H9 (cell line): ENCODE measurements around the gene LAMC1. TPM values are rescaled to one million over a fixed set of nuclear protein-coding genes. Genes with fewer than 3 reads are reported as not detected.

ENCODE experiments used
- DNase-seq: peaks from one replicate; pipeline ENCODE4 v3.0.0-alpha.2; 2017
- H2AFZ ChIP-seq: one replicate; pipeline ENCODE4 v1.6.1; 2013; ENCODE audit warnings: mild to moderate bottlenecking, low read length, control low read depth, moderate library complexity
- H2AK5ac ChIP-seq: 2 replicates; pipeline ENCODE4 v1.6.1; 2013; ENCODE audit warnings: low read length, control low read depth, mixed read lengths; ENCODE audit not compliant: insufficient read length
- H2BK120ac ChIP-seq: one replicate; pipeline ENCODE4 v1.6.1; 2013; ENCODE audit warnings: low read depth, mild to moderate bottlenecking, low read length, control low read depth, inconsistent platforms; ENCODE audit not compliant: poor library complexity, severe bottlenecking
- H2BK12ac ChIP-seq: 2 replicates; pipeline ENCODE4 v1.6.1; 2013; ENCODE audit warnings: low read length, control low read depth, mixed read lengths, low read depth; ENCODE audit not compliant: insufficient read length
- H2BK15ac ChIP-seq: 2 replicates; pipeline ENCODE4 v1.6.1; 2013; ENCODE audit warnings: low read depth, low read length, control low read depth
- H2BK20ac ChIP-seq: one replicate; pipeline ENCODE4 v1.6.1; 2013; ENCODE audit warnings: low read depth, mild to moderate bottlenecking, low read length, control low read depth, inconsistent platforms; ENCODE audit not compliant: poor library complexity, severe bottlenecking
- H2BK5ac ChIP-seq: 2 replicates; pipeline ENCODE4 v1.6.1; 2013; ENCODE audit warnings: low read length, control low read depth, mixed read lengths; ENCODE audit not compliant: insufficient read length
- H3K14ac ChIP-seq: 2 replicates; pipeline ENCODE4 v1.6.1; 2013; ENCODE audit warnings: low read length, control low read depth; ENCODE audit not compliant: insufficient read depth
- H3K18ac ChIP-seq: 2 replicates; pipeline ENCODE4 v1.6.1; 2013; ENCODE audit warnings: low read depth, mild to moderate bottlenecking, mixed read lengths, low read length, control low read depth; ENCODE audit not compliant: insufficient read length
- H3K23ac ChIP-seq: 2 replicates; pipeline ENCODE4 v1.6.1; 2013; ENCODE audit warnings: low read length, control low read depth, mixed read lengths, low read depth; ENCODE audit not compliant: insufficient read length
- H3K23me2 ChIP-seq: 2 replicates; pipeline ENCODE4 v1.6.1; 2013; ENCODE audit warnings: low read depth, mild to moderate bottlenecking, mixed read lengths, low read length, control low read depth; ENCODE audit not compliant: insufficient read length, poor library complexity, severe bottlenecking
- H3K27ac ChIP-seq: 2 replicates; pipeline ENCODE4 v1.5.1; 2013; ENCODE audit warnings: low read length, control low read depth, mixed read lengths, low read depth; ENCODE audit not compliant: insufficient read length
- H3K27me3 ChIP-seq: 2 replicates; pipeline ENCODE4 v1.6.1; 2013; ENCODE audit warnings: low read length, control low read depth, inconsistent platforms; ENCODE audit not compliant: insufficient read depth
- H3K4ac ChIP-seq: 2 replicates; pipeline ENCODE4 v1.6.1; 2013; ENCODE audit warnings: low read depth, mild to moderate bottlenecking, control low read depth, inconsistent platforms, low read length, moderate library complexity
- H3K4me1 ChIP-seq: 2 replicates; pipeline ENCODE4 v1.6.1; 2013; ENCODE audit warnings: low read length, control low read depth, inconsistent platforms; ENCODE audit not compliant: insufficient read depth
- H3K4me2 ChIP-seq: 2 replicates; pipeline ENCODE4 v1.6.1; 2013; ENCODE audit warnings: low read length, control low read depth, mixed read lengths; ENCODE audit not compliant: insufficient read length, insufficient read depth
- H3K56ac ChIP-seq: 2 replicates; pipeline ENCODE4 v1.6.1; 2013; ENCODE audit warnings: low read depth, mild to moderate bottlenecking, mixed read lengths, low read length, control low read depth; ENCODE audit not compliant: insufficient read length
- H3K79me1 ChIP-seq: 2 replicates; pipeline ENCODE4 v1.6.1; 2013; ENCODE audit warnings: low read depth, mild to moderate bottlenecking, moderate library complexity, low read length, control low read depth, inconsistent platforms; ENCODE audit not compliant: insufficient read depth, poor library complexity, severe bottlenecking
- H3K79me2 ChIP-seq: 2 replicates; pipeline ENCODE4 v1.6.1; 2013; ENCODE audit warnings: low read length, control low read depth, inconsistent platforms; ENCODE audit not compliant: insufficient read depth
- H3K9ac ChIP-seq: 2 replicates; pipeline ENCODE4 v1.6.1; 2013; ENCODE audit warnings: low read length, control low read depth, mixed read lengths; ENCODE audit not compliant: insufficient read length; ENCODE audit errors: extremely low read depth
- H3K9me3 ChIP-seq: one replicate; pipeline ENCODE4 v1.6.1; 2013; ENCODE audit warnings: low read depth, low read length, inconsistent platforms; ENCODE audit not compliant: control insufficient read depth
- H3T11ph ChIP-seq: one replicate; pipeline ENCODE4 v1.6.1; 2013; ENCODE audit warnings: mild to moderate bottlenecking, low read length, control low read depth, inconsistent platforms
- H4K20me1 ChIP-seq: one replicate; pipeline ENCODE4 v1.6.1; 2013; ENCODE audit not compliant: control insufficient read depth, insufficient read length, insufficient read depth
- H4K5ac ChIP-seq: 2 replicates; pipeline ENCODE4 v1.6.1; 2013; ENCODE audit warnings: low read depth, mild to moderate bottlenecking, mixed read lengths, low read length, control low read depth; ENCODE audit not compliant: insufficient read length
- H4K8ac ChIP-seq: replicated peaks from 2 replicates; pipeline ENCODE4 v1.6.1; 2013; ENCODE audit warnings: low read length, control low read depth, mixed read lengths, low read depth; ENCODE audit not compliant: insufficient read length
- H4K91ac ChIP-seq: 2 replicates; pipeline ENCODE4 v1.6.1; 2013; ENCODE audit warnings: low read depth, mild to moderate bottlenecking, moderate library complexity, mixed read lengths, low read length, control low read depth; ENCODE audit not compliant: insufficient read length
- H3K27ac Mint-ChIP-seq, 3 experiments: 2 replicates in 2 of 3; 3 replicates in 1 of 3; pipeline ENCODE4 v1.8.0; 2020 to 2021; ENCODE audit warnings: mixed read lengths in 3 of 3, mild to moderate bottlenecking in 1 of 3, moderate library complexity in 1 of 3
- H3K27me3 Mint-ChIP-seq: 2 replicates; pipeline ENCODE4 v1.8.0; 2021; ENCODE audit warnings: low read depth, mild to moderate bottlenecking, moderate library complexity, mixed read lengths
- H3K36me3 Mint-ChIP-seq, 3 experiments: 2 replicates in 2 of 3; 3 replicates in 1 of 3; pipeline ENCODE4 v1.8.0; 2020 to 2021; ENCODE audit warnings: low read depth in 3 of 3, mixed read lengths in 3 of 3; ENCODE audit not compliant: insufficient read depth in 1 of 3
- H3K4me1 Mint-ChIP-seq, 2 experiments: 2 replicates each; pipeline ENCODE4 v1.8.0; 2020; ENCODE audit warnings: mixed read lengths in 2 of 2
- H3K4me3 Mint-ChIP-seq, 2 experiments: 2 replicates in 1 of 2; 3 replicates in 1 of 2; pipeline ENCODE4 v1.8.0; 2020 to 2021; ENCODE audit warnings: mild to moderate bottlenecking in 2 of 2, mixed read lengths in 2 of 2, moderate library complexity in 1 of 2
- H3K9me3 Mint-ChIP-seq, 2 experiments: 2 replicates in 1 of 2; 3 replicates in 1 of 2; pipeline ENCODE4 v1.8.0; 2020; ENCODE audit warnings: mild to moderate bottlenecking in 2 of 2, mixed read lengths in 2 of 2, moderate library complexity in 1 of 2
- WGBS: extraction: QIAGEN DNeasy Blood & Tissue Kit; methylation state at CpG from one replicate; pipeline ENCODE4 v1.1.7; 2013; ENCODE audit warnings: missing lambda C conversion rate, low lambda C conversion rate, mixed read lengths; ENCODE audit not compliant: insufficient read length; ENCODE audit errors: extremely low coverage; 5-methylcytosine and 5-hydroxymethylcytosine counted together
- total RNA-seq: library from RNA; stranded (reverse); gene quantifications from 2 replicates; pipeline ENCODE4 v1.2.1, GENCODE V29; 2021
- TF ChIP-seq, protein P1 (sequence below): fragments of 200-600 bp; sonication (generic); conservative IDR thresholded peaks from 3 replicates; pipeline ENCODE4 v1.8.0; 2021; ENCODE audit warnings: antibody characterized with exemption, mild to moderate bottlenecking

LAMC1 gene
- total RNA-seq, 1 experiment from 2014 or later: 96.2 TPM

DNA sequence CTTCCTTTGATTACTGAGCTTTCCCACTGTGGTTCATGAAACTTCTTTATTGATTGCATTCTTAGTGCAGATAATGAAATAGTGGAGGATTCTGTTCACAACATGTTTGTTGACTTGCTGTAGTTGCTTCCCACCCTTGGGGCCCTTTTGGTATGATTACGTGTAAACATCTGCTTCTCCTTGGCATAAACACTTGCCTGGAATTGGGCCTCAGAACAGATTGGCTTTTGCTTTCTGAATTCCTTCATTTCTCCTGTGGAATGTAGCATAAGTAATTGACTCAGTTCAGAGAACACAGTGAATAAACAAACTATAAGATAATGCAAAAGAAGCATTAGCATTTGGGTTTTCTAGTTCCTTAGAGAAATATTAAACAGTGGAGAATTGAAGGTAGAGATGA is 103.3 kb downstream of the LAMC1 start:
- peaks cover 26 to 80% (median 68%) of the 10 kb centered on the region in 3 experiments for H3K36me3 Mint-ChIP-seq
- peaks cover 4 to 6% of the 10 kb centered on the region in 2 experiments; a peak in 3 of 4 replicates for H3K4me1 Mint-ChIP-seq
- Histone ChIP-seq H3K14ac (no peak overlapping the region), H3K79me2 (no peaks in the 10 kb centered on the region), H3K9me3 (no peaks in the 10 kb centered on the region), H2AK5ac (no peak overlapping the region), H2AFZ (no peak overlapping the region), H4K91ac (no peak overlapping the region), H3K23me2 (no peaks in the 10 kb centered on the region), H3K4me2 (no peak overlapping the region), H2BK15ac (no peak overlapping the region), H4K5ac (no peak overlapping the region), H2BK5ac (no peak overlapping the region), H3K9ac (no peak overlapping the region), H2BK20ac (no peak overlapping the region), H4K8ac (no peak overlapping the region), H3K56ac (no peak overlapping the region), H3K79me1 (no peaks in the 10 kb centered on the region), H4K20me1 (no peaks in the 10 kb centered on the region), H3K27ac (no peak overlapping the region), H3K23ac (no peak overlapping the region), H3K4me1 (no peaks in the 10 kb centered on the region), H3T11ph (no peak overlapping the region), H3K27me3 (no peaks in the 10 kb centered on the region), H3K18ac (no peak overlapping the region), H3K4ac (no peak overlapping the region), H2BK120ac (no peak overlapping the region), H2BK12ac (no peak overlapping the region)
- H3K9me3 Mint-ChIP-seq: no peaks in the 10 kb centered on the region
- H3K27me3 Mint-ChIP-seq: no peaks in the 10 kb centered on the region
- no peak overlapping the region for H3K4me3 Mint-ChIP-seq
- H3K27ac Mint-ChIP-seq: no peak overlapping the region; a peak in 1 of 7 replicates
- DNase-seq: no peak
- TF ChIP-seq, protein P1, sequence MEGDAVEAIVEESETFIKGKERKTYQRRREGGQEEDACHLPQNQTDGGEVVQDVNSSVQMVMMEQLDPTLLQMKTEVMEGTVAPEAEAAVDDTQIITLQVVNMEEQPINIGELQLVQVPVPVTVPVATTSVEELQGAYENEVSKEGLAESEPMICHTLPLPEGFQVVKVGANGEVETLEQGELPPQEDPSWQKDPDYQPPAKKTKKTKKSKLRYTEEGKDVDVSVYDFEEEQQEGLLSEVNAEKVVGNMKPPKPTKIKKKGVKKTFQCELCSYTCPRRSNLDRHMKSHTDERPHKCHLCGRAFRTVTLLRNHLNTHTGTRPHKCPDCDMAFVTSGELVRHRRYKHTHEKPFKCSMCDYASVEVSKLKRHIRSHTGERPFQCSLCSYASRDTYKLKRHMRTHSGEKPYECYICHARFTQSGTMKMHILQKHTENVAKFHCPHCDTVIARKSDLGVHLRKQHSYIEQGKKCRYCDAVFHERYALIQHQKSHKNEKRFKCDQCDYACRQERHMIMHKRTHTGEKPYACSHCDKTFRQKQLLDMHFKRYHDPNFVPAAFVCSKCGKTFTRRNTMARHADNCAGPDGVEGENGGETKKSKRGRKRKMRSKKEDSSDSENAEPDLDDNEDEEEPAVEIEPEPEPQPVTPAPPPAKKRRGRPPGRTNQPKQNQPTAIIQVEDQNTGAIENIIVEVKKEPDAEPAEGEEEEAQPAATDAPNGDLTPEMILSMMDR: no peak
- WGBS: no CpG with 5 or more reads among the region's 1 CpG
